ENCODE results near the gene SSR1. TPM values are rescaled to one million over a fixed set of nuclear protein-coding genes. Genes with fewer than 3 reads are reported as not detected.
A peak's percentile ranks its signal among the peaks of the same experiment; 100 is the strongest.

The SSR1 gene
- total and polyA plus RNA-seq, 2 donors from 2014 or later, result 40.4 to 163 TPM

GRCh38 chr6:7224731-7225130 lies 88.3 kb downstream of the SSR1 start:
- Histone ChIP-seq H3K27ac (ENCODE audit: low read depth in 2 of 2, low read length in 2 of 2) (no peak overlapping the region), H3K4me3 (ENCODE audit: low read length in 3 of 3) (no peak overlapping the region), H3K4me1 (ENCODE audit: control insufficient read depth in 2 of 3, insufficient read depth in 2 of 3, low read depth in 1 of 3, low read length in 3 of 3) (peaks cover 0 to 9% (median 7%) of the 10 kb centered on the region in 3 donors), H3K9me3 (ENCODE audit: control insufficient read depth in 2 of 3, insufficient read depth in 1 of 3, low read length in 3 of 3) (no peaks in the 10 kb centered on the region), H3K36me3 (ENCODE audit: control insufficient read depth in 2 of 3, insufficient read depth in 3 of 3, low read length in 3 of 3) (peaks cover 5 to 37% (median 23%) of the 10 kb centered on the region in 3 donors), H3K9ac (ENCODE audit: low read length in 3 of 3) (no peak overlapping the region), H3K27me3 (ENCODE audit: control insufficient read depth, insufficient read depth, low read length) (no peaks in the 10 kb centered on the region)
- no peak for DNase-seq
- TF ChIP-seq CTCF (IDR thresholded peaks at IDR 0.05; ENCODE audit: borderline replicate concordance, extremely low read depth, insufficient read depth), result no peak
- intact Hi-C loops (cut with DNase I), result no loop called here
- FAIRE-seq, result no peak

GRCh38 chr6:7222197-7222596 lies 90.8 kb downstream of the SSR1 start:
- no peak for TF ChIP-seq CTCF (IDR thresholded peaks at IDR 0.05; ENCODE audit: borderline replicate concordance, extremely low read depth, insufficient read depth)
- H3K4me3 ChIP-seq (ENCODE audit: low read length in 3 of 3), result no peak overlapping the region
- peaks cover 5 to 26% (median 16%) of the 10 kb centered on the region in 3 donors for H3K36me3 ChIP-seq (ENCODE audit: control insufficient read depth in 2 of 3, insufficient read depth in 3 of 3, low read length in 3 of 3)
- DNase-seq (no peak), FAIRE-seq (no peak)
- H3K27ac ChIP-seq (ENCODE audit: low read depth in 2 of 2, low read length in 2 of 2), result peak overlapping the region in 1 of 2 donors; percentile 32
- H3K9me3 ChIP-seq (ENCODE audit: control insufficient read depth in 2 of 3, insufficient read depth in 1 of 3, low read length in 3 of 3), result no peaks in the 10 kb centered on the region
- H3K27me3 ChIP-seq (ENCODE audit: control insufficient read depth, insufficient read depth, low read length), result no peaks in the 10 kb centered on the region
- intact Hi-C loops (cut with DNase I), result no loop called here
- peaks cover under 1 to 27% (median 18%) of the 10 kb centered on the region in 3 donors for H3K4me1 ChIP-seq (ENCODE audit: control insufficient read depth in 2 of 3, insufficient read depth in 2 of 3, low read depth in 1 of 3, low read length in 3 of 3)
- H3K9ac ChIP-seq (ENCODE audit: low read length in 3 of 3), result no peak overlapping the region

- Histone ChIP-seq H3K36me3 (ENCODE audit: control insufficient read depth in 2 of 3, insufficient read depth in 3 of 3, low read length in 3 of 3) (peaks cover under 1 to 4% (median 2%) of the 10 kb centered on the region in 3 donors), H3K27ac (ENCODE audit: low read depth in 2 of 2, low read length in 2 of 2) (peak overlapping the region; percentile 51 to 84), H3K27me3 (ENCODE audit: control insufficient read depth, insufficient read depth, low read length) (no peaks in the 10 kb centered on the region), H3K9ac (ENCODE audit: low read length in 3 of 3) (no peak overlapping the region), H3K4me1 (ENCODE audit: control insufficient read depth in 2 of 3, insufficient read depth in 2 of 3, low read depth in 1 of 3, low read length in 3 of 3) (peaks cover 3 to 51% (median 33%) of the 10 kb centered on the region in 3 donors), H3K4me3 (ENCODE audit: low read length in 3 of 3) (no peak overlapping the region), H3K9me3 (ENCODE audit: control insufficient read depth in 2 of 3, insufficient read depth in 1 of 3, low read length in 3 of 3) (no peaks in the 10 kb centered on the region)
- TF ChIP-seq CTCF (IDR thresholded peaks at IDR 0.05; ENCODE audit: borderline replicate concordance, extremely low read depth, insufficient read depth), result no peak
- FAIRE-seq (no peak), DNase-seq (peak in 2 of 5 donors; percentile 41 to 93)
- intact Hi-C loops (cut with DNase I), result no loop called here
These were observed 93.7 kb downstream of the SSR1 start for GRCh38 chr6:7219310-7219709.

Measured in kidney (tissue), 14 donors.